ENCODE measurements around the gene PTPRM. TPM values are rescaled to one million over a fixed set of nuclear protein-coding genes. Genes with fewer than 3 reads are reported as not detected.

Gene PTPRM
- total RNA-seq, 2 donors from 2014 or later: 7.5 to 19.2 TPM

DNA sequence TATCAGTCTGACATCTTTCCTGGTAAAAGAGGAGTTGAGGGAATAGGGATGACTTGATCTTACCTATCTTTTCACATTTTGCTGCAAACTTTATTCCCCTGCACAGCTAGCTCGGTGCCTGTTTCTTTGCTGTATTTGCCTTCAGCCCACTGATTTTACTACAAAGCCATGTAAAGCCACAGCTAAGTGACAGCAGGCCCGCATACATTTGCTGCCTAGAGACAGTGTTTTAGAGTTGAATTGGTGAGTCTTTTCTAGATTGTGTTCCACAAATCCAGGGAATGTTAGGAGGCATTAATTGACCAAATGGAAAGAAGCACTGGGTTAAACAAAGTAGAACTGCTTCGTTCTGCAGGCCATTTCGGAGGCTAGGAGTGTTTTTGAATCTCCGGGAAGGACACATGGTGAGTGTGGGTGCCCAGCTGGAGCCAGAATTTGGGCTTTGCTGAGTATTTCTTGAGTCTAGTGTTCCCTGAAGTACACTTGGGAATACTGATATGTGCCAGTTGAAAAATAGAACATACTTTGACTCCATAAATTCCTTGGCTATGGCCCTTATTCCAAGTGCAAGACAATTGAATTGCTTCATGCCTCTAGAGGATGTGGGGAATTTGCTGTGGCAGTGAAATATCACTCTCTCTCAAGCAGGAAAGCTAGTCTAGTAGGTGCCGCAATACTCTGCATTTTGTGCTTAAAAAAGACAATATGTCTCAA lies 329.8 kb downstream of the PTPRM start:
- no peak overlapping the region for H3K4me3 Mint-ChIP-seq
- no peaks in the 10 kb centered on the region for H3K27me3 Mint-ChIP-seq

GRCh38 chr18:7898181-7898580 lies 331.1 kb downstream of the PTPRM start:
- Mint-ChIP-seq H3K27me3 (no peaks in the 10 kb centered on the region), H3K36me3 (no peaks in the 10 kb centered on the region), H3K27ac (no peak overlapping the region), H3K4me1 (ENCODE audit: low read depth in 2 of 2) (peaks cover 0 to 3% of the 10 kb centered on the region in 2 donors), H3K9me3 (no peaks in the 10 kb centered on the region), H3K4me3 (no peak overlapping the region)
- ATAC-seq (no peak), DNase-seq (ENCODE audit: low spot score) (no peak)

More for the DNA sequence above, 329.8 kb downstream of the PTPRM start:
- no peak for ATAC-seq
- Mint-ChIP-seq H3K4me1 (ENCODE audit: low read depth in 2 of 2) (peaks cover 0 to 3% of the 10 kb centered on the region in 2 donors), H3K27ac (no peak overlapping the region), H3K9me3 (no peaks in the 10 kb centered on the region), H3K36me3 (no peaks in the 10 kb centered on the region)
- DNase-seq (ENCODE audit: low spot score): no peak

DNA sequence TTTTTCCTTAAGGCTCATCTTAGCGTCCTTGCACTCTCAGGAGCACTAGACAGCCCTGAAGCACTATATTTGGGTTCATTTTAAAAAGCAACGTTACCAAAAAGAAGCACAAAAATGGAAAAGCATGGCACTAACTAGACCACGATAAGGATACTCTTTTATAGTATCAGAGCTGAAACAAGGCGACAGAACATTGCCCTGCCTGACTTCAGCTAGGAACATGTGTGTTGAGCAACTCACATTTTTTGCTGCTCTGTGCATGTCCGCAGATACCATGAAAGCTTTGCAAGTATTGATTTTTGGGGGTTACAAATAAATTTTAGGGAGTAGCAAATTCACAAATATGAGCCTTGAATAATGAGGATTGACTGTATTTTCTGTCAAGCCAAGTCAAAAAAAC lies 332.0 kb downstream of the PTPRM start:
- Mint-ChIP-seq H3K27me3 (no peaks in the 10 kb centered on the region), H3K4me3 (no peak overlapping the region), H3K27ac (no peak overlapping the region), H3K4me1 (ENCODE audit: low read depth in 2 of 2) (peaks cover 0 to 3% of the 10 kb centered on the region in 2 donors), H3K9me3 (no peaks in the 10 kb centered on the region), H3K36me3 (no peaks in the 10 kb centered on the region)
- DNase-seq (ENCODE audit: low spot score) (no peak), ATAC-seq (no peak)

GRCh38 chr18:7900091-7900490 lies 333.0 kb downstream of the PTPRM start:
- Mint-ChIP-seq H3K27ac (no peak overlapping the region), H3K9me3 (no peaks in the 10 kb centered on the region), H3K4me3 (no peak overlapping the region), H3K27me3 (no peaks in the 10 kb centered on the region), H3K36me3 (no peaks in the 10 kb centered on the region), H3K4me1 (ENCODE audit: low read depth in 2 of 2) (peaks cover 0 to 3% of the 10 kb centered on the region in 2 donors)
- no peak for ATAC-seq
- no peak for DNase-seq (ENCODE audit: low spot score)

DNA sequence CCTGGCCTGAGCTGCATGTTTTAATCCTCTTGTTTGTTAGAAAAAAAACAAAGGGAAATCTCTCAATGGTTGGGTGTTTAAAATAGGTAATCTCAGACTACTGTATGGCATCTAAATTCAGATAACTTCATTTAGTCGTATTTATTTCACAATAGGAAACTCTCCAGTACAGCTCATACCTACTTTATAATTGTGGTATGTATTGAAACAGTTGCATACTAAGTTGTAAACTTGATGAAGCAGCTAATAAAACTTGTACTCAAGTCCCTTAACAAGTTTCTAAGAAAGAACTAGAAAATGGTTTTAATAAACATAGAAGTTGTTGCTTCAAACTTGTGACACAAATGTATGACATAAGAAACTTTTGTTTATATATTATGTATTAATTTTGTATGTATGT lies 334.5 kb downstream of the PTPRM start:
- DNase-seq (ENCODE audit: low spot score) (no peak), ATAC-seq (no peak)
- Mint-ChIP-seq H3K36me3 (no peaks in the 10 kb centered on the region), H3K4me3 (no peak overlapping the region), H3K9me3 (no peaks in the 10 kb centered on the region), H3K27ac (no peak overlapping the region), H3K27me3 (no peaks in the 10 kb centered on the region), H3K4me1 (ENCODE audit: low read depth in 2 of 2) (no peaks in the 10 kb centered on the region)

- Mint-ChIP-seq H3K4me1 (ENCODE audit: low read depth in 2 of 2) (no peaks in the 10 kb centered on the region), H3K27me3 (no peaks in the 10 kb centered on the region), H3K36me3 (no peaks in the 10 kb centered on the region), H3K9me3 (no peaks in the 10 kb centered on the region), H3K4me3 (no peak overlapping the region), H3K27ac (no peak overlapping the region)
- DNase-seq (ENCODE audit: low spot score) (no peak), ATAC-seq (no peak)
These were observed 335.3 kb downstream of the PTPRM start for GRCh38 chr18:7902399-7902839.

DNA sequence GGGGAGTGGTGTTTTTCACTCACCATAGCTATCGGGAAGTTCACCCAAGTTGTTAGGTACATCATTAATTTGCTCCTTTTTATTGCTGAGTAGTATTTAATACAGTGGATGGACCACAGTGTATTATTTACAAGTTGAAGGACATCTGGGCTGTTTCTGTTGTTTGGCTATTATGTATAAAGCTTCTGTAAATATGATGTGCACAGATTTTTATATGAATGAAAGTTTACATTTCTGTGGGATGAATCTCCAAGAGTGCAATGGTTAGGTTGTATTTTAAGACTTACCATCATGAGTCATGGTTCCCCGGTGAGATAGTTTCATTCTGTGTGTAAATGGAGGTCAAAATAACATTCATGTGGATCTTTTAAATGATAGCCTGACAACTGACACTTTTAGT lies 337.4 kb downstream of the PTPRM start:
- Mint-ChIP-seq H3K27me3 (no peaks in the 10 kb centered on the region), H3K4me1 (ENCODE audit: low read depth in 2 of 2) (no peaks in the 10 kb centered on the region), H3K36me3 (no peaks in the 10 kb centered on the region), H3K9me3 (no peaks in the 10 kb centered on the region), H3K4me3 (no peak overlapping the region), H3K27ac (no peak overlapping the region)
- no peak for DNase-seq (ENCODE audit: low spot score)
- no peak for ATAC-seq

DNA sequence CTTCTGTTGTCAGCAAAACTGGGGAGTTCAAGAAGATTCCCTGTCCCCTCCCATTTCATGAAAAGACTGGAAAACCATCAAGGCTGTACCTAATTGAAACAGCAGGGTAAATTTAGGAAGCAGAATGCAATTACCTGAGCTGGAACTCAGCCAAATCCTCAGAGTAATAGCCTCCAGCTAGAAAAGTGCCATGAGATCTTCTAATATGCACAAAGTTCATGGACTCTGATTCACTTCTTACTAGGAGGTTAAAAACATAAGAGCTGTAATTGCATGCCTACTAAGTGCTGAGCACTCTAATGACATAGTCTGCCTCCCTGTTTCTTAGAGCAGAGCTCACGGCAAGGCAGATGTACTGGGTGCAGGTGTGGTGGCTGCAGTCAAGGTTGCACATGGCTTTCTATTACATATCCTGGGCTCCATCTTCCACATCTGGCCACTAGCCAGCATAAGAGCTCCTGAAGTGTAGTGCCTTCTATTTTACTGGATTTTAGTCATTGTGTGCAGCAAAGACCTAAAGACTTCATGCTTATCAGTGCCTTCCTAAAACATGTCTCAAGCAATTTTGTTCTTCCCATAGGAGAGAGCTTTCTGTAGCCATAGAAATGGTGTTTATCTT lies 341.7 kb downstream of the PTPRM start:
- no peaks in the 10 kb centered on the region for H3K36me3 Mint-ChIP-seq
- H3K4me3 Mint-ChIP-seq: no peak overlapping the region
- no peaks in the 10 kb centered on the region for H3K27me3 Mint-ChIP-seq
- H3K9me3 Mint-ChIP-seq: no peaks in the 10 kb centered on the region
- ATAC-seq (no peak), DNase-seq (ENCODE audit: low spot score) (no peak)
- no peaks in the 10 kb centered on the region for H3K4me1 Mint-ChIP-seq (ENCODE audit: low read depth in 2 of 2)
- no peak overlapping the region for H3K27ac Mint-ChIP-seq

DNA sequence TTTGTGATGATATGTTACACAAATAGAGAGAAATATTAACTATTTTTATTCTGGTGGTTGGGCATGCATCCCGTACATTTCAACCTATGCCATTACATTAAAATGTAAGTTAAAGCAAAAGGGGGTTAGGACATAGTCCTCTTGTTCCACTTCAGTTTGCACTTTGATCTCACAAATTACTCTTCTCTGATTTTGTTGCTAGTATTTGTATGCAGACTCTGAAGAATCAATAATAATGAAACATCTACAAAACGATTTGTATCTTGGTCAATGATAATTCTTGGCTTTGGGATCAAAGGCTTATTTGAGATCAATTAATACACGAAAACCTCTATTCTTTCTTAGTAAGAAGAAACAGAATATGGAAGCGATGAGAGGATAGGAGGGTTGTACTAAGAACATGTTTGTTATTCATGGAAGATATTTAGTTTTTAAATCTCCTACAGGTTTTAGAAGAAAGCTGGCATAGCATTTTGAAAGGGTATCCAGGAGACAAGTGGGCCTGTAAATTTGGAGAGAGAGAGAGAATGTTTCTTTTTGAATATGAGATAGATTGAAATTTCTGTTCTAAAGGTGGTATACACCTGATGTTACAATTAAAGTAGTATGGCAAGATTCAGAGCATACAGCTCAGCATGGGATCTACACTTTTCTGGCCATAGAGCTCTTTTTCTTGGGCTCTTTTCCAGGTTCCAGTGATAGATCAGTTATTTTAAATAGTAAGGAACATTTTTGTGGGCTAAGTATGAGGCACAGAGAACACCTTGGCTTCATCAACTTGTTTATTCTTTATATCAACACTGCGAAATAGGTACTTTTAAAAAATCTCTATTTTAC lies 347.9 kb downstream of the PTPRM start:
- H3K27ac Mint-ChIP-seq: no peak overlapping the region
- no peaks in the 10 kb centered on the region for H3K4me1 Mint-ChIP-seq (ENCODE audit: low read depth in 2 of 2)
- H3K4me3 Mint-ChIP-seq: no peak overlapping the region
- no peaks in the 10 kb centered on the region for H3K9me3 Mint-ChIP-seq
- no peaks in the 10 kb centered on the region for H3K36me3 Mint-ChIP-seq
- no peaks in the 10 kb centered on the region for H3K27me3 Mint-ChIP-seq
- ATAC-seq: no peak
- DNase-seq (ENCODE audit: low spot score): no peak

GRCh38 chr18:7918701-7919100 lies 351.6 kb downstream of the PTPRM start:
- ATAC-seq (no peak), DNase-seq (ENCODE audit: low spot score) (no peak)
- Mint-ChIP-seq H3K9me3 (no peaks in the 10 kb centered on the region), H3K27ac (no peak overlapping the region), H3K4me3 (no peak overlapping the region), H3K27me3 (no peaks in the 10 kb centered on the region), H3K4me1 (ENCODE audit: low read depth in 2 of 2) (no peaks in the 10 kb centered on the region), H3K36me3 (peaks cover 5% of the 10 kb centered on the region)

DNA sequence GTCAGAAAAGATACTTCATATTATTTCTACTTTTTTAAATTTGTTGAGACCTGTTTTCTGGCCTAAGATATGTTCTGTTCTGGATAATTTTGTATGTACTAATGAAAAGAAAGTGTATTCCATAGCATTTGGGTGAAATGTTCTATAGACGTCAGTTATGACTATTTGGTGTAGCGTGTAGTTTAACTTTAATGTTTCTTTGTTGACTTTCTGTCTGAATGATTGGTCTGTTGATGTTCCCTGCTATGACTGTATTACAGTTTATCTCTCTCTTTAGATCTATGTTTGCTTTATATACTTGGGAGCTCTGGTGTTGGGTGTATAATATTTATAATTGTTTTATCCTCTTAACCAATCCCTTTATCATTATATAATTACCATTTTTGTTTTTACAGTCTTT lies 352.4 kb downstream of the PTPRM start:
- no peaks in the 10 kb centered on the region for H3K4me1 Mint-ChIP-seq (ENCODE audit: low read depth in 2 of 2)
- no peak overlapping the region for H3K27ac Mint-ChIP-seq
- peaks cover 5% of the 10 kb centered on the region for H3K36me3 Mint-ChIP-seq
- ATAC-seq: no peak
- no peaks in the 10 kb centered on the region for H3K9me3 Mint-ChIP-seq
- no peak for DNase-seq (ENCODE audit: low spot score)
- H3K27me3 Mint-ChIP-seq: no peaks in the 10 kb centered on the region
- no peak overlapping the region for H3K4me3 Mint-ChIP-seq

DNA sequence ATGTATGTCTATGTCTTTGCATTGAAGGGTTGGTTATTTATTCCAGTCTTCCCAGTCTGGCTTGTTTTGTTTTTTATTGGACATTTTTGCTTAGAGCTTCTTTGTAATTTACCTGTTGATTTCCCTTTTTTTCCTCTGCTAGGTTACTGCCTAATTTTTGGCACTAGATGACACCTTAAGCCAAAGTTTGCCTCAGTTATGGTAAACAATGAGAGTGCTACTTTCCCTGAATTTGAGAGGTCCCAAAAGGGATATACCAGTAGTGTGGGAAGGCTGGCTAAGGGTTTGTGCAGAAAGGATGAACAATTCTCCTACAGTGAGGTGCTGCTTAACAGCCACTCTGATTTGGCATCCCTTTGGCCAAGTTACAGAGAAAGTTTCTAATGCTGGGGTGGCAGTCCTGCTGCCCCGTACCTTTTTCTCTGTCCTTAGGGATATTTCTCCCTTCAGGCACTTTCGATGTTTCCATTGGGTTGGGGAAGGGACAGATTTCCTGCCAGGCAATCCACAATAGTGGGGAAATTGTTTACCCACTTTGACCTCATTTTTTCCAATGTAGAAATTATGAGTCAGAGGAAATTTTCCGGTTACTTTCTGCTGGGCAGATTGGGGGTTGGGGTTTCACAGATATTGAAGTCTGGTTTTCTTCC lies 354.9 kb downstream of the PTPRM start:
- DNase-seq (ENCODE audit: low spot score): no peak
- H3K36me3 Mint-ChIP-seq: peaks cover 5% of the 10 kb centered on the region
- no peaks in the 10 kb centered on the region for H3K27me3 Mint-ChIP-seq
- H3K9me3 Mint-ChIP-seq: no peaks in the 10 kb centered on the region
- H3K27ac Mint-ChIP-seq: no peak overlapping the region
- no peak overlapping the region for H3K4me3 Mint-ChIP-seq
- no peaks in the 10 kb centered on the region for H3K4me1 Mint-ChIP-seq (ENCODE audit: low read depth in 2 of 2)
- ATAC-seq: no peak

- no peaks in the 10 kb centered on the region for H3K9me3 Mint-ChIP-seq
- no peak overlapping the region for H3K4me3 Mint-ChIP-seq
- DNase-seq (ENCODE audit: low spot score): no peak
- peaks cover 5% of the 10 kb centered on the region for H3K36me3 Mint-ChIP-seq
- no peak overlapping the region for H3K27ac Mint-ChIP-seq
- no peak for ATAC-seq
- H3K4me1 Mint-ChIP-seq (ENCODE audit: low read depth in 2 of 2): no peaks in the 10 kb centered on the region
- H3K27me3 Mint-ChIP-seq: no peaks in the 10 kb centered on the region
These were observed 356.0 kb downstream of the PTPRM start for GRCh38 chr18:7923105-7923504.

DNA sequence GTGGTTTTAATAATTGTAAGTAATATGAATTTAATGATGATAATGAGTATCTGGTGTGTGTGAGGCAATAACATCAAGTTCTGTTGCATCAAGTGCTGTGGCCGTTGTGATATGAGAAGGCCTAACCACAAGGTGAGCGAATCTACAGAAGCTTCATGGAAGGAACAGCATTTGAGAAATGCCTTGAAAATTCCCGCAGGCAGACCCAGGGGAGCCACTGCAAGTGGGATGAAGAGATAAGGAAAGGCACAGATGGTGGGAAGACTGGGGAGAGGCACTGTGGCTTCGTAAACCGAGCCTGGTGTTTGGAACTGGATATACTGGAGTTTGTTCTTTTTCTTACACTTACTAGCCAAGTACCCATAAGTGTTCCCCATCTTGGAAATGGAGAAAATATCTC lies 357.5 kb downstream of the PTPRM start:
- DNase-seq (ENCODE audit: low spot score): no peak
- Mint-ChIP-seq H3K27ac (no peak overlapping the region), H3K4me3 (no peak overlapping the region), H3K4me1 (ENCODE audit: low read depth in 2 of 2) (no peaks in the 10 kb centered on the region), H3K36me3 (peaks cover 5% of the 10 kb centered on the region), H3K9me3 (no peaks in the 10 kb centered on the region), H3K27me3 (no peaks in the 10 kb centered on the region)
- ATAC-seq: no peak

All from natural killer cell treated with Interleukin-12 subunit alpha and Interleukin-12 subunit beta and Interleukin-15 and Interleukin-18, amount 100 ng/mL, for 72 hours (primary cell).